HepG2 (cell line): ENCODE results near the gene YPEL4. TPM values are rescaled to one million over a fixed set of nuclear protein-coding genes. Genes with fewer than 3 reads are reported as not detected.

Source experiments
- ARID2 ChIP-seq: sonication (generic); formaldehyde crosslinking; IDR thresholded peaks from 2 replicates; pipeline ENCODE4 v1.8.1; 2022; ENCODE audit warnings: mild to moderate bottlenecking, missing genetic modification reagents, borderline replicate concordance
- ATRX ChIP-seq: sonication (generic); formaldehyde crosslinking; IDR thresholded peaks from 2 replicates; pipeline ENCODE4 v1.4.0; 2020; ENCODE audit warnings: missing genetic modification reagents, borderline replicate concordance
- BRD4 ChIP-seq: sonication (generic); formaldehyde crosslinking; IDR thresholded peaks from 2 replicates; pipeline ENCODE4 v1.4.0; 2020; ENCODE audit warnings: missing genetic modification reagents
- MBD4 ChIP-seq: IDR thresholded peaks from 2 replicates; pipeline ENCODE4 v1.6.1; 2012; ENCODE audit warnings: low read length, inconsistent platforms, borderline replicate concordance
- PHF20 ChIP-seq: sonication (generic); formaldehyde crosslinking; IDR thresholded peaks from 2 replicates; pipeline ENCODE4 v1.5.0; 2020; ENCODE audit warnings: mild to moderate bottlenecking, missing genetic modification reagents
- TRIM24 ChIP-seq: sonication (generic); formaldehyde crosslinking; IDR thresholded peaks from 2 replicates; pipeline ENCODE4 v1.8.0; 2022; ENCODE audit warnings: mild to moderate bottlenecking, missing genetic modification reagents
- ZFP1 ChIP-seq: IDR thresholded peaks from 2 replicates; pipeline ENCODE4 v1.6.1; 2016
- ZFP37 ChIP-seq: sonication (generic); formaldehyde crosslinking; IDR thresholded peaks from 2 replicates; pipeline ENCODE4 v1.4.0; 2020; ENCODE audit warnings: missing genetic modification reagents, borderline replicate concordance
- ZFY ChIP-seq: sonication (generic); formaldehyde crosslinking; IDR thresholded peaks from 2 replicates; pipeline ENCODE4 v1.4.0; 2020; ENCODE audit warnings: missing genetic modification reagents
- ZNF10 ChIP-seq: sonication (generic); formaldehyde crosslinking; IDR thresholded peaks from 2 replicates; pipeline ENCODE4 v1.4.0; 2020; ENCODE audit warnings: mild to moderate bottlenecking, low read depth, missing genetic modification reagents, borderline replicate concordance
- ZNF501 ChIP-seq: sonication (generic); formaldehyde crosslinking; IDR thresholded peaks from 2 replicates; pipeline ENCODE4 v1.5.1; 2020; ENCODE audit warnings: mild to moderate bottlenecking, moderate library complexity, missing genetic modification reagents
- ZNF530 ChIP-seq: sonication (generic); formaldehyde crosslinking; IDR thresholded peaks from 2 replicates; pipeline ENCODE4 v1.5.0; 2020; ENCODE audit warnings: low read depth, mild to moderate bottlenecking, missing genetic modification reagents
- polyA plus RNA-seq, 8 experiments: library from polyadenylated mRNA; depleted of rRNA in 3 of 8; stranded (reverse) in 7 of 8; unstranded in 1 of 8; fragments of >200 nt; fragmentation: Illumina TruSeq in 4 of 8; extraction: Trizol in 4 of 8; gene quantifications; 2 replicates each; pipeline versions ENCODE4 v1.2.1 to v1.2.3, GENCODE V29; 2011 to 2016; ENCODE audit warnings: low read depth in 4 of 8, missing spikeins in 1 of 8, mixed read lengths in 1 of 8; ENCODE audit not compliant: insufficient read depth in 1 of 8
- total RNA-seq, 5 experiments: library from RNA; depleted of rRNA; stranded (reverse); fragments of >200 nt; fragmentation: Illumina TruSeq; extraction: Trizol; gene quantifications; 2 replicates each; pipeline ENCODE4 v1.2.3, GENCODE V29; 2016; ENCODE audit warnings: low read depth in 1 of 5
- TF ChIP-seq, protein P1 (sequence below): sonication (generic); formaldehyde crosslinking; IDR thresholded peaks from 2 replicates; pipeline ENCODE4 v1.4.0; 2020; ENCODE audit warnings: missing genetic modification reagents, borderline replicate concordance
- TF ChIP-seq, protein P2 (sequence below): sonication (generic); formaldehyde crosslinking; IDR thresholded peaks from 2 replicates; pipeline ENCODE4; 2020; ENCODE audit warnings: missing genetic modification reagents, mild to moderate bottlenecking, borderline replicate concordance
- TF ChIP-seq, protein P3 (sequence below): sonication (generic); formaldehyde crosslinking; conservative IDR thresholded peaks from 2 replicates; pipeline ENCODE4 v1.8.0; 2022; ENCODE audit warnings: missing genetic modification reagents
- TF ChIP-seq, protein P4 (sequence below): sonication (generic); formaldehyde crosslinking; IDR thresholded peaks from 2 replicates; pipeline ENCODE4 v1.5.0; 2020; ENCODE audit warnings: missing genetic modification reagents, mild to moderate bottlenecking, borderline replicate concordance
- TF ChIP-seq, protein P5 (sequence below): sonication (generic); formaldehyde crosslinking; IDR thresholded peaks from 2 replicates; pipeline ENCODE4 v1.4.0; 2020; ENCODE audit warnings: missing genetic modification reagents, borderline replicate concordance
- TF ChIP-seq, protein P6 (sequence below): sonication (generic); formaldehyde crosslinking; IDR thresholded peaks from 2 replicates; pipeline ENCODE4 v1.4.0; 2020; ENCODE audit warnings: missing genetic modification reagents, low read depth, mild to moderate bottlenecking, borderline replicate concordance

Gene YPEL4
- total and polyA plus RNA-seq, 2 of the 13 experiments (the other 11 are each of a cell fraction or from before 2014, with no cell fraction given) = 0.04 TPM; not detected in 1

DNA sequence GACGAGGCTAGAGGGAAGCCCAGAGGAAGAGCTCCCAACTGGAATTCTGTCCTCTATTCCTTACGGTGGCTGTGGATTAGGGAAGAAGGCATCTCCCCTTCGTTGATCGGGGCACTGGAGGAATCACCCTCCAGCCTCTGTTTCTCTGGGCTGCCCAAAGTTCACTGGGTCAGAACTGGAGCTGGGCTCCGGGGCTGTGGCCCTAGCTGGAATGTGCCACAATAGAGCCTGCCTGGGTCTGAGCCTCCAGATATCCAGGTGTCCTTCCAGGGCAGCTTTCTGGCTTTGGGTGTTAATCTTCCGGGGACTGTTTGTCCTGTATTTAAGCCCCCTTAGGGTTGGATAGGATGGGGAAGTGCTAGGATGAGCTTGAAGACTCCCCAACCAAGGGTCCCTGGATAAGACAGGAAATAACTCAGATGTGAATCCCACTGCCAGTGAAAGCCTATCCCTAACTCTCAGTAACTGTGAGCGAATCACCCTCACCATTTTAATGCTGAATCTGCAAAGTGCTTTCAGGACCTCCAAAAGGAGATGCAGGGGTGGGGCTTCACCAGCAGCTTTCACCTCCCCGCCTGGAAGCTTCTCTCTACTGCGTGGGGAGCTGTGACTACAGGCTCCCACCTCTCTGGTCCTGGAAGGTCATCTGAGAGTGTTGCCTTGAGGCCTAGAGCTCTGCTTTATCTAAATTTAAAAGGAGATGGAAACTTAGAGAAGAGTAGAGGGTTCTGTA is 9.5 kb downstream of the YPEL4 start (continued):
- TF ChIP-seq, protein P1, sequence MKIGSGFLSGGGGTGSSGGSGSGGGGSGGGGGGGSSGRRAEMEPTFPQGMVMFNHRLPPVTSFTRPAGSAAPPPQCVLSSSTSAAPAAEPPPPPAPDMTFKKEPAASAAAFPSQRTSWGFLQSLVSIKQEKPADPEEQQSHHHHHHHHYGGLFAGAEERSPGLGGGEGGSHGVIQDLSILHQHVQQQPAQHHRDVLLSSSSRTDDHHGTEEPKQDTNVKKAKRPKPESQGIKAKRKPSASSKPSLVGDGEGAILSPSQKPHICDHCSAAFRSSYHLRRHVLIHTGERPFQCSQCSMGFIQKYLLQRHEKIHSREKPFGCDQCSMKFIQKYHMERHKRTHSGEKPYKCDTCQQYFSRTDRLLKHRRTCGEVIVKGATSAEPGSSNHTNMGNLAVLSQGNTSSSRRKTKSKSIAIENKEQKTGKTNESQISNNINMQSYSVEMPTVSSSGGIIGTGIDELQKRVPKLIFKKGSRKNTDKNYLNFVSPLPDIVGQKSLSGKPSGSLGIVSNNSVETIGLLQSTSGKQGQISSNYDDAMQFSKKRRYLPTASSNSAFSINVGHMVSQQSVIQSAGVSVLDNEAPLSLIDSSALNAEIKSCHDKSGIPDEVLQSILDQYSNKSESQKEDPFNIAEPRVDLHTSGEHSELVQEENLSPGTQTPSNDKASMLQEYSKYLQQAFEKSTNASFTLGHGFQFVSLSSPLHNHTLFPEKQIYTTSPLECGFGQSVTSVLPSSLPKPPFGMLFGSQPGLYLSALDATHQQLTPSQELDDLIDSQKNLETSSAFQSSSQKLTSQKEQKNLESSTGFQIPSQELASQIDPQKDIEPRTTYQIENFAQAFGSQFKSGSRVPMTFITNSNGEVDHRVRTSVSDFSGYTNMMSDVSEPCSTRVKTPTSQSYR = no peak
- TF ChIP-seq, protein P2, sequence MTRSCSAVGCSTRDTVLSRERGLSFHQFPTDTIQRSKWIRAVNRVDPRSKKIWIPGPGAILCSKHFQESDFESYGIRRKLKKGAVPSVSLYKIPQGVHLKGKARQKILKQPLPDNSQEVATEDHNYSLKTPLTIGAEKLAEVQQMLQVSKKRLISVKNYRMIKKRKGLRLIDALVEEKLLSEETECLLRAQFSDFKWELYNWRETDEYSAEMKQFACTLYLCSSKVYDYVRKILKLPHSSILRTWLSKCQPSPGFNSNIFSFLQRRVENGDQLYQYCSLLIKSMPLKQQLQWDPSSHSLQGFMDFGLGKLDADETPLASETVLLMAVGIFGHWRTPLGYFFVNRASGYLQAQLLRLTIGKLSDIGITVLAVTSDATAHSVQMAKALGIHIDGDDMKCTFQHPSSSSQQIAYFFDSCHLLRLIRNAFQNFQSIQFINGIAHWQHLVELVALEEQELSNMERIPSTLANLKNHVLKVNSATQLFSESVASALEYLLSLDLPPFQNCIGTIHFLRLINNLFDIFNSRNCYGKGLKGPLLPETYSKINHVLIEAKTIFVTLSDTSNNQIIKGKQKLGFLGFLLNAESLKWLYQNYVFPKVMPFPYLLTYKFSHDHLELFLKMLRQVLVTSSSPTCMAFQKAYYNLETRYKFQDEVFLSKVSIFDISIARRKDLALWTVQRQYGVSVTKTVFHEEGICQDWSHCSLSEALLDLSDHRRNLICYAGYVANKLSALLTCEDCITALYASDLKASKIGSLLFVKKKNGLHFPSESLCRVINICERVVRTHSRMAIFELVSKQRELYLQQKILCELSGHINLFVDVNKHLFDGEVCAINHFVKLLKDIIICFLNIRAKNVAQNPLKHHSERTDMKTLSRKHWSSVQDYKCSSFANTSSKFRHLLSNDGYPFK (CRISPR knock-in tag) = no peak
- no peak for TF ChIP-seq ZFP1
- TF ChIP-seq, protein P3, sequence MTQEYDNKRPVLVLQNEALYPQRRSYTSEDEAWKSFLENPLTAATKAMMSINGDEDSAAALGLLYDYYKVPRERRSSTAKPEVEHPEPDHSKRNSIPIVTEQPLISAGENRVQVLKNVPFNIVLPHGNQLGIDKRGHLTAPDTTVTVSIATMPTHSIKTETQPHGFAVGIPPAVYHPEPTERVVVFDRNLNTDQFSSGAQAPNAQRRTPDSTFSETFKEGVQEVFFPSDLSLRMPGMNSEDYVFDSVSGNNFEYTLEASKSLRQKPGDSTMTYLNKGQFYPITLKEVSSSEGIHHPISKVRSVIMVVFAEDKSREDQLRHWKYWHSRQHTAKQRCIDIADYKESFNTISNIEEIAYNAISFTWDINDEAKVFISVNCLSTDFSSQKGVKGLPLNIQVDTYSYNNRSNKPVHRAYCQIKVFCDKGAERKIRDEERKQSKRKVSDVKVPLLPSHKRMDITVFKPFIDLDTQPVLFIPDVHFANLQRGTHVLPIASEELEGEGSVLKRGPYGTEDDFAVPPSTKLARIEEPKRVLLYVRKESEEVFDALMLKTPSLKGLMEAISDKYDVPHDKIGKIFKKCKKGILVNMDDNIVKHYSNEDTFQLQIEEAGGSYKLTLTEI (CRISPR knock-in tag) = no peak
- TF ChIP-seq, protein P4, sequence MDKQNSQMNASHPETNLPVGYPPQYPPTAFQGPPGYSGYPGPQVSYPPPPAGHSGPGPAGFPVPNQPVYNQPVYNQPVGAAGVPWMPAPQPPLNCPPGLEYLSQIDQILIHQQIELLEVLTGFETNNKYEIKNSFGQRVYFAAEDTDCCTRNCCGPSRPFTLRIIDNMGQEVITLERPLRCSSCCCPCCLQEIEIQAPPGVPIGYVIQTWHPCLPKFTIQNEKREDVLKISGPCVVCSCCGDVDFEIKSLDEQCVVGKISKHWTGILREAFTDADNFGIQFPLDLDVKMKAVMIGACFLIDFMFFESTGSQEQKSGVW (CRISPR knock-in tag) = no peak
- TF ChIP-seq PHF20 (CRISPR knock-in tag) = no peak
- TF ChIP-seq TRIM24 (CRISPR knock-in tag) = no peak
- TF ChIP-seq ZFY (CRISPR knock-in tag) = peak; percentile 7; the same call in 1 of the 2 replicates
- 0 out of 2 replicates have a peak, but pooled peaks have one; percentile 46 for TF ChIP-seq ZFP37 (CRISPR knock-in tag)
- TF ChIP-seq ARID2 = no peak
- TF ChIP-seq MBD4 = no peak
- no peak for TF ChIP-seq ATRX (CRISPR knock-in tag)
- TF ChIP-seq, protein P5, sequence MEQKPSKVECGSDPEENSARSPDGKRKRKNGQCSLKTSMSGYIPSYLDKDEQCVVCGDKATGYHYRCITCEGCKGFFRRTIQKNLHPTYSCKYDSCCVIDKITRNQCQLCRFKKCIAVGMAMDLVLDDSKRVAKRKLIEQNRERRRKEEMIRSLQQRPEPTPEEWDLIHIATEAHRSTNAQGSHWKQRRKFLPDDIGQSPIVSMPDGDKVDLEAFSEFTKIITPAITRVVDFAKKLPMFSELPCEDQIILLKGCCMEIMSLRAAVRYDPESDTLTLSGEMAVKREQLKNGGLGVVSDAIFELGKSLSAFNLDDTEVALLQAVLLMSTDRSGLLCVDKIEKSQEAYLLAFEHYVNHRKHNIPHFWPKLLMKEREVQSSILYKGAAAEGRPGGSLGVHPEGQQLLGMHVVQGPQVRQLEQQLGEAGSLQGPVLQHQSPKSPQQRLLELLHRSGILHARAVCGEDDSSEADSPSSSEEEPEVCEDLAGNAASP (CRISPR knock-in tag) = no peak
- no peak for TF ChIP-seq BRD4 (CRISPR knock-in tag)
- TF ChIP-seq, protein P6, sequence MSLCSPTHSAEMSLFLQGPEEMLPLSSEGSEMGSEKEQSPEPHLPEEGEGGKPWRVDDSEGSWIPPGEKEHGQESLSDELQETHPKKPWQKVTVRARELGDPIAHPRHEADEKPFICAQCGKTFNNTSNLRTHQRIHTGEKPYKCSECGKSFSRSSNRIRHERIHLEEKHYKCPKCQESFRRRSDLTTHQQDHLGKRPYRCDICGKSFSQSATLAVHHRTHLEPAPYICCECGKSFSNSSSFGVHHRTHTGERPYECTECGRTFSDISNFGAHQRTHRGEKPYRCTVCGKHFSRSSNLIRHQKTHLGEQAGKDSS (CRISPR knock-in tag) = no peak
- 0 out of 2 replicates have a peak, but pooled peaks have one; percentile 33 for TF ChIP-seq ZNF501 (CRISPR knock-in tag)
- no peak for TF ChIP-seq ZNF10 (CRISPR knock-in tag)
- TF ChIP-seq ZNF530 (CRISPR knock-in tag) = no peak
